Measurements from ENCODE around the gene SLC23A3.
A peak's percentile ranks its signal among the peaks of the same experiment; 100 is the strongest.

SLC23A3 gene, protein sequence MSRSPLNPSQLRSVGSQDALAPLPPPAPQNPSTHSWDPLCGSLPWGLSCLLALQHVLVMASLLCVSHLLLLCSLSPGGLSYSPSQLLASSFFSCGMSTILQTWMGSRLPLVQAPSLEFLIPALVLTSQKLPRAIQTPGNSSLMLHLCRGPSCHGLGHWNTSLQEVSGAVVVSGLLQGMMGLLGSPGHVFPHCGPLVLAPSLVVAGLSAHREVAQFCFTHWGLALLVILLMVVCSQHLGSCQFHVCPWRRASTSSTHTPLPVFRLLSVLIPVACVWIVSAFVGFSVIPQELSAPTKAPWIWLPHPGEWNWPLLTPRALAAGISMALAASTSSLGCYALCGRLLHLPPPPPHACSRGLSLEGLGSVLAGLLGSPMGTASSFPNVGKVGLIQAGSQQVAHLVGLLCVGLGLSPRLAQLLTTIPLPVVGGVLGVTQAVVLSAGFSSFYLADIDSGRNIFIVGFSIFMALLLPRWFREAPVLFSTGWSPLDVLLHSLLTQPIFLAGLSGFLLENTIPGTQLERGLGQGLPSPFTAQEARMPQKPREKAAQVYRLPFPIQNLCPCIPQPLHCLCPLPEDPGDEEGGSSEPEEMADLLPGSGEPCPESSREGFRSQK

DNA sequence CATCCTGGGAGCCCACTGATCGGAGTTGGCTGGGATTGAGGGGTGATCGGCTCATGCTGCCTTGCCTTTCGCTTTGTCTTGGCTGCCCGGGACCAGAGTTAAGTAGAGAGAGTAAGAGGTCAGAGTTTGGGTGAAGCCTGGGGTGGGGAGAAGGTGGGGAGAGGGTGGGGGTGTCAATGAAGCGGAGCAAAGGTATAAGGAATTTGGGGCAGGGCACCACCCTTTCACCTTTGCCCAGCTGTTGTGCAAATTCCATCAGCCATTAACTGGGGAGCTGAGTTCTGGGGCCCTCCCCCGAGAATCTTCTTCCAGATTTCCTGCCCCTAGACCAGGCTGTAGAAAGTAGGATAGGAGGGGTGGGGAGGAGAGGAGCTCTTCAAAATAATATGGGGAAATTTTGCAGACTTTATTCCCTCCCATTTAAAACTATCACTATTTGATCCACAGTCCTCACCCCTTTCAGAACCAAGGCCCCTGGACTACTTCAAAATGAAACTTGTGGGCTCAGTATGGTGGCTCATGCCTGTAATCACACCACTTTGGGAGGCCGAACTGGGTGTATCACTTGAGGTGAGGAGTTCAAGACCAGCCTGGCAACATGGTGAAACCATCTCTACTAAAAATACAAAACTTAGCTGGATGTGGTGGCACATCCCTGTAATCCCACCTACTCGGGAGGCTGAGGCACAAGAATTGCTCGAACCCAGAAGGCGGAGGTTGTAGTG is at the start of gene SLC23A3:
Gene SLC23A3 (minus strand): TSS at position 100 of the 725 bp plus-strand sequence. CDS start 45 bp downstream, at position 55.
- TF ChIP-seq, protein P1, sequence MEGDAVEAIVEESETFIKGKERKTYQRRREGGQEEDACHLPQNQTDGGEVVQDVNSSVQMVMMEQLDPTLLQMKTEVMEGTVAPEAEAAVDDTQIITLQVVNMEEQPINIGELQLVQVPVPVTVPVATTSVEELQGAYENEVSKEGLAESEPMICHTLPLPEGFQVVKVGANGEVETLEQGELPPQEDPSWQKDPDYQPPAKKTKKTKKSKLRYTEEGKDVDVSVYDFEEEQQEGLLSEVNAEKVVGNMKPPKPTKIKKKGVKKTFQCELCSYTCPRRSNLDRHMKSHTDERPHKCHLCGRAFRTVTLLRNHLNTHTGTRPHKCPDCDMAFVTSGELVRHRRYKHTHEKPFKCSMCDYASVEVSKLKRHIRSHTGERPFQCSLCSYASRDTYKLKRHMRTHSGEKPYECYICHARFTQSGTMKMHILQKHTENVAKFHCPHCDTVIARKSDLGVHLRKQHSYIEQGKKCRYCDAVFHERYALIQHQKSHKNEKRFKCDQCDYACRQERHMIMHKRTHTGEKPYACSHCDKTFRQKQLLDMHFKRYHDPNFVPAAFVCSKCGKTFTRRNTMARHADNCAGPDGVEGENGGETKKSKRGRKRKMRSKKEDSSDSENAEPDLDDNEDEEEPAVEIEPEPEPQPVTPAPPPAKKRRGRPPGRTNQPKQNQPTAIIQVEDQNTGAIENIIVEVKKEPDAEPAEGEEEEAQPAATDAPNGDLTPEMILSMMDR (IDR thresholded peaks at IDR 0.05; ENCODE audit: low read depth, low read length, missing control alignments) = no peak
- in situ Hi-C loops (cut with HindIII; ENCODE audit: low sequenced_read_pairs) = no loop called here
- H3K4me3 ChIP-seq (ENCODE audit: low read depth, low read length) = no peak within 1 kb of the TSS
- DNase-seq (ENCODE audit: low read depth) = no peak

DNA sequence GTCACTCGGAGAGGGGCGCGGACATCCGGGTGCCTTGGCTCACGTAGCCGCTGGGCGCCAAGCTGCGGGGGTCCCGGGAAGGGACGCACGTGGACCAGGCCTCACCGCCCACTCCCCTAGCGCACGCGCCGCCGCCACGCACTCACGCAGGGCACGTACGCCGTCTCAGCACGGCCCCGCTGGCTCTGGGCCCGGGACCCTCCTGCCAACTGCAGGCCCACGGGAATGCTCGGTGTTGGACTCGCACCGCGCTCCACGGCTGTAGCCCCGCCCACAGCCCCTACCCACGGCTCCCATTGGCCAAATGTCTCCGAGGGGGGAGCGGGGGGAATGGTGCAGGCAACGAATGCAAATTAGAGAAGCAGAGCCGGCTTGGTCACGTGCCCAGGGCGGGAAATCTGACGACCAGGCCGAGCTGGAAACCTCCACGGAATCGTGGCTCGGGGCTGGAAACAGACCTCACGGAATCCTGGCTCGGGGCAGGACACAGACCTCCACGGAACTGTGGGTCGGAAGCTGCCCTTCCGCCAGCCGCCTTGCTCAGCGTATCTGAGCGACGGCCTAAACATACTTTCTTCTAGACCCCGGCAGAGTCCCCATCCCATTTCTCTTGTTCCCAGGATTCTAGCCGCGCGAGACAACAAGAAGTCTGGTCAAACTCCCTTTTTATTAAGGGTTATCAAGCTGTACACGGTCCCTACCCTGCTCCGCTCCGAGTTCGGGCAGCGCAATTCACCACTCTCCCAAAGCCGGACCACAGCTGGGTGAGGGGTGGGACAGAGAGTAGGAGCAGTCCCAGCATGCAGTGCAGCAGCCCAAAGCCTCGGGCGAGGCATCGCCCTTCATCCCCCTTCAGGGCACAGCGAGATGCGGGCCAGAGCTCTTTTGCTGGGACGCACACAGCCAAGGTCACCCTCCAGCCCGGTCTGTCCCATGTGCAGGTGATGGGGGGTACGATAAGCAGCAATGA is 49.2 kb upstream of the SLC23A3 start, which contains the start of gene ABCB6:
Gene ABCB6 (minus strand): TSS at position 227 of the 970 bp plus-strand sequence. CDS start 285 bp downstream, outside the sequence.
- DNase-seq (ENCODE audit: low read depth) = peak; percentile 84
- H3K4me3 ChIP-seq (ENCODE audit: low read depth, low read length) = peak within 1 kb of the TSS; percentile 49
- TF ChIP-seq, protein P1 (IDR thresholded peaks at IDR 0.05; ENCODE audit: low read depth, low read length, missing control alignments) = no peak
- in situ Hi-C loops (cut with HindIII; ENCODE audit: low sequenced_read_pairs) = no loop called here

DNA sequence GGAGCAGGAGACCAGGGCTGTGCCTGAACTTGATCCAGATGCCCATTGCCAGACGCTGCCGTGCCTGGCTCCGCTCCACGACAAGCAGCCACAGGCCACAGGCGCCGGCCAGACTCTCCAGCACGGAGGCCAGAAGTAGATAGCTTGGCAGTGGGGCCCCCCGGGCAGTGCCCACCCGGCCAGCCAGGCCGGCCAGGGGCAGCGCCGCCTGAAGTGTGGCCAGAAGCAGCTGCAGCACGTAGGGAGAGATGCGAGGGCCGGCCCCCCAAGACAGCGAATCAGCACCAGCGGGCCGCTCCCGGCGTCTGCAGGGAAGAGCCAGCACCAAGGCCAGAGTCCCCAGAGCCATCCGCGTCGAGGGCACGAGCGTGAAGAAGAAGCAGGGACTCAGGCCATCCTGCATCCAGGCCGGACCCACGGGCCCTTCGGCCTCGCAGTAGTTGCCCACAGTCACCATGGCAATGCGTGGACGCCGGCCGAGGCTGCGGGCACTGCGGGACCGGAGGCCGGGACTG is 48.4 kb upstream of the SLC23A3 start:
- TF ChIP-seq, protein P1 (IDR thresholded peaks at IDR 0.05; ENCODE audit: low read depth, low read length, missing control alignments) = no peak
- peak overlapping the region; percentile 49 for H3K4me3 ChIP-seq (ENCODE audit: low read depth, low read length)
- in situ Hi-C loops (cut with HindIII; ENCODE audit: low sequenced_read_pairs) = no loop called here
- no peak for DNase-seq (ENCODE audit: low read depth)

DNA sequence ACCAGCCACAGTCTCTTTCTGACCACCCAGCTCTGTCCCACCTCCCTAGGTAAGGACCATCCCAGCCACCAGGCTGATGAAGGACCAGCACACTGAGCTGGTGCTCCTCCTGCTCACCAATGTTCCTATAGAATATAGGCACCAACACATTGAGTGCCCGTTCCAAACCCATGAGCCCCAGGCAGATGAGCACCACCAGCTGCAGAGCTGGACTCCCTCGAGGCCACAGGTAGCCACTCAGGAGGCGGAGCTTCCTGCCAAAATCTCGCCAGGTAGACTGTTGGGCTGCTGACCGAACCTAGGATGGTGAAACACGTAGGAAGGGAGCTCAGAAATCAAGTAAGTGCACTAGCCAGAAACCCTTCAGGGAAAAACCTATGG is 46.7 kb upstream of the SLC23A3 start:
- TF ChIP-seq, protein P1 (IDR thresholded peaks at IDR 0.05; ENCODE audit: low read depth, low read length, missing control alignments) = no peak
- no peak for DNase-seq (ENCODE audit: low read depth)
- H3K4me3 ChIP-seq (ENCODE audit: low read depth, low read length) = no peak overlapping the region
- in situ Hi-C loops (cut with HindIII; ENCODE audit: low sequenced_read_pairs) = no loop called here

DNA sequence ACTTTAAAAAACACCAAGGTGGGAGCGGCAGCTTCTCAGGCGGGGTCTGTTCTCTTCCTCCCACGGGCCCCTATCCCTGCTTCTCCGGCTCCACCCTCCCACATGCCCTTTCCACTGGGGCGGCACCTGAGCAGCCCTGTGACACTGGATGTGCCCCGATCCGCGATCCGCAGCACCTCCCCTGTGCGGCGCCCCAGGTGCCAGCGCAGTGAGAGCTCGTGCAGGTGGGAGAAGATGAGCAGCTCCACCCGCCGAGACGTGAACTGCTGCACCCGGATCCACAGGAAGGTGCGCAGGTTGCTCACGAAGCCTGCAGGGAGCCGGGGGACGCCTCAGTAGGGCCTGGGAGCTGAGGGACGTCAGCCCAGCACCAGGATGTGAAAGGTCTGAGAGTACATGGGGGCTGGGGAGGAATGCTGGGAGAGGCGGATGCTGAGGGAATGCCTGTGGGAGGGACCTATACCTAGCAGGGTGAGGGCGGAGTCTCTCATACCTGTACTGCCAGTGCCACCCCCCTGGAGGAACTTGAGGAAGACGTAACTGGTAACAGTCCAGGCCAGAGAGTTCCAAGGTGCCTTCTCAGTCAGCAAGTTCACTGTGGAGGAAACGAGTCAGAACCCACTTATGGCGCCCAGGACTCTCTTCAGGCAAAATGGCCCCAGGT is 46.2 kb upstream of the SLC23A3 start:
- in situ Hi-C loops (cut with HindIII; ENCODE audit: low sequenced_read_pairs) = no loop called here
- H3K4me3 ChIP-seq (ENCODE audit: low read depth, low read length) = no peak overlapping the region
- TF ChIP-seq, protein P1 (IDR thresholded peaks at IDR 0.05; ENCODE audit: low read depth, low read length, missing control alignments) = no peak
- no peak for DNase-seq (ENCODE audit: low read depth)

Data from astrocyte of the cerebellum (primary cell).